ENCODE data around the gene MAPK8. TPM values are rescaled to one million over a fixed set of nuclear protein-coding genes. Genes with fewer than 3 reads are reported as not detected.

Gene MAPK8
- total RNA-seq, 6 experiments from 2014 or later = 56.3 to 96.6 (median 74.8) TPM

- no peak for DNase-seq
- peaks cover 69% of the 10 kb centered on the region for H3K4me1 Mint-ChIP-seq (ENCODE audit: low read depth)
- TF ChIP-seq CTCF (IDR thresholded peaks at IDR 0.05) = no peak
- peaks cover under 1% of the 10 kb centered on the region; the same call in 1 of the 2 replicates for H3K27me3 Mint-ChIP-seq (ENCODE audit: insufficient read depth)
- no peak overlapping the region for H3K4me3 Mint-ChIP-seq
- no peaks in the 10 kb centered on the region for H3K9me3 Mint-ChIP-seq
- peak overlapping the region; percentile 62 for H3K27ac Mint-ChIP-seq
- H3K36me3 Mint-ChIP-seq (ENCODE audit: low read depth) = no peaks in the 10 kb centered on the region; the same call in none of the 2 replicates
These were observed 75.5 kb downstream of the MAPK8 start for GRCh38 chr10:48381971-48382370.

GRCh38 chr10:48382982-48383381 is 76.5 kb downstream of the MAPK8 start:
- no peaks in the 10 kb centered on the region for H3K9me3 Mint-ChIP-seq
- peaks cover 68% of the 10 kb centered on the region for H3K4me1 Mint-ChIP-seq (ENCODE audit: low read depth)
- H3K4me3 Mint-ChIP-seq = peak overlapping the region; percentile 56; the same call in 1 of the 2 replicates
- H3K27ac Mint-ChIP-seq = peak overlapping the region; percentile 42
- no peaks in the 10 kb centered on the region; the same call in none of the 2 replicates for H3K36me3 Mint-ChIP-seq (ENCODE audit: low read depth)
- peak; percentile 16 for DNase-seq
- TF ChIP-seq CTCF (IDR thresholded peaks at IDR 0.05) = no peak
- no peaks in the 10 kb centered on the region for H3K27me3 Mint-ChIP-seq (ENCODE audit: insufficient read depth)

GRCh38 chr10:48383393-48383792 is 76.9 kb downstream of the MAPK8 start:
- no peak for TF ChIP-seq CTCF (IDR thresholded peaks at IDR 0.05)
- Mint-ChIP-seq H3K4me3 (peak overlapping the region; percentile 56), H3K36me3 (ENCODE audit: low read depth) (no peaks in the 10 kb centered on the region; the same call in none of the 2 replicates), H3K27me3 (ENCODE audit: insufficient read depth) (no peaks in the 10 kb centered on the region), H3K9me3 (no peaks in the 10 kb centered on the region), H3K4me1 (ENCODE audit: low read depth) (peaks cover 64% of the 10 kb centered on the region), H3K27ac (peak overlapping the region; percentile 42)
- peak; percentile 34 for DNase-seq

GRCh38 chr10:48384699-48384982 is 78.2 kb downstream of the MAPK8 start:
- Mint-ChIP-seq H3K36me3 (ENCODE audit: low read depth) (peaks cover 3% of the 10 kb centered on the region), H3K27ac (peak overlapping the region; percentile 25; the same call in 1 of the 2 replicates)

GRCh38 chr10:48389272-48389671 is 82.8 kb downstream of the MAPK8 start:
- TF ChIP-seq CTCF (IDR thresholded peaks at IDR 0.05) = no peak
- no peak overlapping the region; the same call in 1 of the 2 replicates for H3K4me3 Mint-ChIP-seq

More at GRCh38 chr10:48384699-48384982, 78.2 kb downstream of the MAPK8 start:
- peaks cover 68% of the 10 kb centered on the region for H3K4me1 Mint-ChIP-seq (ENCODE audit: low read depth)
- no peak for DNase-seq
- no peak for TF ChIP-seq CTCF (IDR thresholded peaks at IDR 0.05)
- H3K9me3 Mint-ChIP-seq = no peaks in the 10 kb centered on the region
- H3K27me3 Mint-ChIP-seq (ENCODE audit: insufficient read depth) = no peaks in the 10 kb centered on the region
- peak overlapping the region; percentile 64 for H3K4me3 Mint-ChIP-seq

More at GRCh38 chr10:48389272-48389671, 82.8 kb downstream of the MAPK8 start:
- no peaks in the 10 kb centered on the region for H3K27me3 Mint-ChIP-seq (ENCODE audit: insufficient read depth)
- H3K27ac Mint-ChIP-seq = peak overlapping the region; percentile 58
- peaks cover 19% of the 10 kb centered on the region for H3K36me3 Mint-ChIP-seq (ENCODE audit: low read depth)
- no peak for DNase-seq
- no peaks in the 10 kb centered on the region for H3K9me3 Mint-ChIP-seq
- peaks cover 89% of the 10 kb centered on the region for H3K4me1 Mint-ChIP-seq (ENCODE audit: low read depth)
